AG10803 (cell line): ENCODE measurements around the gene TRIM8.

Experiments
- DNase-seq: peaks from one replicate; pipeline ENCODE4 v3.0.0; 2010; ENCODE audit warnings: low read depth
- H3K4me3 ChIP-seq: 2 replicates; pipeline ENCODE4 v1.5.1; 2011; ENCODE audit warnings: mild to moderate bottlenecking, low read length, control low read depth
- TF ChIP-seq, protein P1 (sequence below): conservative IDR thresholded peaks from 2 replicates; pipeline ENCODE4 v1.5.1; 2011; ENCODE audit warnings: mild to moderate bottlenecking, low read length, control low read depth, inconsistent platforms

TRIM8 gene

DNA sequence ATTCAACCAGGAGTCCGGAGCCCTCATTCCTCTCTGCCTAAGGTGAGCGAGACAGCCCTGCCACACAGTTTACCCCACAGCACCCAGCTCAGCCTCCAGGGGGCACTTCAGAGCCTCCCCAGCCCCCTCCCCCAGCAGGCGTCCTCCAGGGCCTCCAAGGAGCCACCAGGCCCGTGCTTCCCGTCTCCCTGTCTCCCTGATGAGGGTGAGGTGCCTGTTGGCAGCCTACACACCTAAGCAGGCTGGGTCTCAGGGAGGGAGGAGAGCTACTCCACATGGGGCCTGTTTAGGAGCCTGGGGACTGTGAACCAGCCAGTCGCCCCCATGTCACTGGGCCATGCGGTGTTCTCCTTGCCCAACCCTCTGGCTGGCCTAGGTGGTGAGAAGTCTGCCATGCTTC lies 28.9 kb upstream of the TRIM8 start:
- TF ChIP-seq, protein P1, sequence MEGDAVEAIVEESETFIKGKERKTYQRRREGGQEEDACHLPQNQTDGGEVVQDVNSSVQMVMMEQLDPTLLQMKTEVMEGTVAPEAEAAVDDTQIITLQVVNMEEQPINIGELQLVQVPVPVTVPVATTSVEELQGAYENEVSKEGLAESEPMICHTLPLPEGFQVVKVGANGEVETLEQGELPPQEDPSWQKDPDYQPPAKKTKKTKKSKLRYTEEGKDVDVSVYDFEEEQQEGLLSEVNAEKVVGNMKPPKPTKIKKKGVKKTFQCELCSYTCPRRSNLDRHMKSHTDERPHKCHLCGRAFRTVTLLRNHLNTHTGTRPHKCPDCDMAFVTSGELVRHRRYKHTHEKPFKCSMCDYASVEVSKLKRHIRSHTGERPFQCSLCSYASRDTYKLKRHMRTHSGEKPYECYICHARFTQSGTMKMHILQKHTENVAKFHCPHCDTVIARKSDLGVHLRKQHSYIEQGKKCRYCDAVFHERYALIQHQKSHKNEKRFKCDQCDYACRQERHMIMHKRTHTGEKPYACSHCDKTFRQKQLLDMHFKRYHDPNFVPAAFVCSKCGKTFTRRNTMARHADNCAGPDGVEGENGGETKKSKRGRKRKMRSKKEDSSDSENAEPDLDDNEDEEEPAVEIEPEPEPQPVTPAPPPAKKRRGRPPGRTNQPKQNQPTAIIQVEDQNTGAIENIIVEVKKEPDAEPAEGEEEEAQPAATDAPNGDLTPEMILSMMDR: peak; percentile 45
- DNase-seq: no peak
- no peak overlapping the region for H3K4me3 ChIP-seq

DNA sequence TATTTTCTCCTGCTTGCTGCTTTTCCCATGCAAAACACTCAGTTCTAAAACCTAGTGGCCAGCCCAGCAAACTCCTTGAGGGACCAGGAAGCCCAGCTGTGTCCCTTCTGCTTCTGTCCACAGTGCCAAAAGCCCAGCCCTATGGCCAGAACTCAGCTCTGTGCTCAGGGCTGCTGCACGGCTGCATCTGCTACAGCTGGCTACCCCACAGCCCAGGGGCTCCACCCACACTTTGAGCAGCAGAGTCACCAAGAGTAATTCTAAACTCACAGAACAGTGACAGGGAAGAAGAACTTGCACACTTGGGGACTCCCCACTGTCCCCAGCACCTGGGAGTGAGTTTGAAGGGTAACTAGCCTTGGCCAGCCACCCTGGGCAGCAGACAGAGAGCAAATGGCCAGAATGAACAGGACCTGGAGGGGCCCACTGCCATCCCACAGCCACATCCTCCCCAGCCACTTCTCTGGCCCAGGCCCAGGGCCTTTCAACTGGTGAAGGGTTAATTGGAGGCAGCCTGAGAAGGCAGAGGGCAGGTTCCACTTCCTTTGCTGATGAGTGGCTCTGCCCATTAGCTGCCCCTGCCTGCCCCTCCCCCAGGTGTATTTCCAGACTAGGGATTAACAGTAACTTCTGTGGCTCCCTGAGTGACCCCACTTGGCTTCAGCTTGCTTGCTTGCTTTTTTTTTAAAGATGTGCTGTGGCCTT lies 28.1 kb upstream of the TRIM8 start:
- DNase-seq: peak; percentile 48
- TF ChIP-seq, protein P1: no peak
- no peak overlapping the region for H3K4me3 ChIP-seq

DNA sequence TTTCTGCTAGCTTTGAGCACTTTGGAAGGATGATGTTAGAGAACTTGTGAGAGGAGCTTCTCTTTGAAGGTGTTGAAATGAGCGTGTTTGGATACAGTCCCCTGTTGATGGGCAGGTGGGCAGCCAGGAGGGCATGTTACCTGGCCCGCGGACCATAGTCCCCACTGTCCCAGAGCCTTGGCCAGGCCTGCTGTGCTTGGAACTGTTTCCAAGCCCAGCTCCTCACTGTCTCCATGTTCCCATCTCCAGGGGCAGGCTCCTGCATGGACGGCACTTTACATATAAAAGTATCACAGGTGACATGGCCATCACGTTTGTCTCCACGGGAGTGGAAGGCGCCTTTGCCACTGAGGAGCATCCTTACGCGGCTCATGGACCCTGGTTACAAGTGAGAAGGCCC lies 27.2 kb upstream of the TRIM8 start:
- no peak overlapping the region for H3K4me3 ChIP-seq
- TF ChIP-seq, protein P1: no peak
- DNase-seq: no peak

DNA sequence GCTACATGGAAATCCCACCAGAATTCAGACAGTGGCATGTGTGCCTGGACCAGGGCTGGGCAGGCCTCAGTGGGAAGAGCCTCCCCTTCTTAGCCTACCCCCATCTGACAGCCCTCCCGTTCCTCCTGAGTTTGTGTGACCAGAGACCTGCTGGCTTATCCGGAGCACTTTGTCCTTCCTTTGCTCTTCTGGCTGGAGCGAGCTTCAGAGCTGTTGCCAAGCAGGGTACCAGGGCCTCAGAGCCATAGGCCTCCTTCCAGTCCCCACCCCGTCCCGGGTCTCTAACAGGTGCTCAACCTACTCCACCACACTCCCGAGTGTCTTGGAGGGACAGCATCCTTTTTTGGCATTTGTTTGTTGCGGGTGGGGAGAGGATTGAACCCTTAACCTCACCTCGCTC lies 26.5 kb upstream of the TRIM8 start:
- no peak overlapping the region for H3K4me3 ChIP-seq
- no peak for DNase-seq
- TF ChIP-seq, protein P1: no peak

DNA sequence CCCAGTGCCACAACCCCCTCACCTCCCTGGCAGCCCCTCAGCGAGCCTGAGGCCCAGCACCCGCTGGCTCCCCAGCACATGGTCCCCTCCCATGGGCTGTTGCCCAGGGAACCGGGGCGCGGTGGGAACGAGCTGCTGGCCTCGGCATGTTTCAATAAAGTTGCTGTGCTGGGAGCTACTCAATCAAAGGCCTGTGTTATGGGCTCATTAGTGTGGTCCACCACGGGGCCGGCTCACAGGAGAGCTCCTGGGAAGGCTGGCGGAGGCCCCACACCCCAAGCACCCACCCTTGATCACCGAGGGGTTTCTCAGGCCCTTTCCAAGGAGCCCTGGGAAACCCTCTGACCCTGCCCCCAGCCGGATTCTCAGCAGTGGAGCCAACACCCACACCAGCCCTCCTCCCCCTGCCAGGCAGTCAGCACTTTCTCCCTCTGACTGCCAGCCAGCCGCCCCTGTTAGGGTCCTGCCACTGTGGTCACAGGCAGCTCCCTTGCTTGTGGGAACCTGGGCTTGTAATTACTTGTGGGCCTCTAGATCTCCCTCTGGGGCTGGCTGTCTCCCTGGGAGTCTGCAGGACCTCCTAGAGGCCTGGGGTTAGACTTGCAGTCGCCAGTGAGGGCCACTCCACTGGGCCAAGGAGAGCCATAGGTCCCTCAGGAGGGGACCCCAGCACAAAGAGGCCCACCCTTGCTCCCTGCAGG lies 24.8 kb upstream of the TRIM8 start:
- DNase-seq: no peak
- no peak overlapping the region for H3K4me3 ChIP-seq
- TF ChIP-seq, protein P1: no peak

DNA sequence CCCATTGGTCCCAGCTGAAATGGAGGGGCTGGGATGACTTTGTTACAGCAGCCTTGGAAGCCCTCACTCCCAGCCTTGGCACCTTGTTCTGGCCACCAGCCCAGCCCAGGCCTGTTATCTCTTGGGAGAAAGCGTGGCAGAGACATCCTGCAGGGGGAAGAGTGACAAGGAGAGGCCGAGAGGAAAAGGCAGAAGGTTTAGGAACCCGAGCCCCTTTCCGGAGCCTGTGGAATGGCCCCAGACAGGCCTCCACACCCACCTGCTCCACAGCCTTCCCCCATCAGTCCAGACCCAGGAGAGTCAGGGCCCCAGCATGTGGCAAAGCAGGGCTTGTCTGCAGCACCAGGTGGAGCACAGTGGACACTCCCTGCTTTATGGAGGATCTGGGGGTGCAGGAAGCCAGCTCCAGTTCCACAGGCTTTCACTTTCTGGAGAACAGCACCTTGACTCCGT lies 24.1 kb upstream of the TRIM8 start:
- no peak overlapping the region for H3K4me3 ChIP-seq
- no peak for DNase-seq
- TF ChIP-seq, protein P1: no peak
